ENCODE measurements around the gene INO80D.

Gene INO80D

GRCh38 chr2:205967391-205968075 lies 118.4 kb downstream of the INO80D start:
- no peaks in the 10 kb centered on the region for H3K36me3 ChIP-seq (ENCODE audit: insufficient read depth, low read length)
- H3K4me1 ChIP-seq (ENCODE audit: control insufficient read depth, insufficient read depth, low read length, unreplicated experiment): no peaks in the 10 kb centered on the region
- peaks cover 15% of the 10 kb centered on the region; the same call in 1 of the 2 replicates for H3K27me3 ChIP-seq (ENCODE audit: insufficient read depth, low read length)
- H3K27ac ChIP-seq (ENCODE audit: low read depth, low read length): no peak overlapping the region
- no peak overlapping the region for H2AFZ ChIP-seq (ENCODE audit: low read length, unreplicated experiment)
- no peaks in the 10 kb centered on the region for H3K79me2 ChIP-seq (ENCODE audit: control insufficient read depth, insufficient read depth, low read length, unreplicated experiment)
- H3K4me3 ChIP-seq (ENCODE audit: low read depth, low read length): no peak overlapping the region

GRCh38 chr2:205965707-205966106 lies 120.3 kb downstream of the INO80D start:
- Histone ChIP-seq H3K4me3 (ENCODE audit: low read depth, low read length) (no peak overlapping the region), H3K36me3 (ENCODE audit: insufficient read depth, low read length) (no peaks in the 10 kb centered on the region), H2AFZ (ENCODE audit: low read length, unreplicated experiment) (no peak overlapping the region), H3K79me2 (ENCODE audit: control insufficient read depth, insufficient read depth, low read length, unreplicated experiment) (no peaks in the 10 kb centered on the region), H3K27ac (ENCODE audit: low read depth, low read length) (no peak overlapping the region), H3K27me3 (ENCODE audit: insufficient read depth, low read length) (peaks cover 6% of the 10 kb centered on the region; the same call in 1 of the 2 replicates), H3K4me1 (ENCODE audit: control insufficient read depth, insufficient read depth, low read length, unreplicated experiment) (no peaks in the 10 kb centered on the region)

GRCh38 chr2:205964111-205964761 lies 121.7 kb downstream of the INO80D start:
- Histone ChIP-seq H3K4me1 (ENCODE audit: control insufficient read depth, insufficient read depth, low read length, unreplicated experiment) (no peaks in the 10 kb centered on the region), H3K4me3 (ENCODE audit: low read depth, low read length) (no peak overlapping the region), H3K79me2 (ENCODE audit: control insufficient read depth, insufficient read depth, low read length, unreplicated experiment) (no peaks in the 10 kb centered on the region), H3K27ac (ENCODE audit: low read depth, low read length) (no peak overlapping the region), H3K36me3 (ENCODE audit: insufficient read depth, low read length) (no peaks in the 10 kb centered on the region), H3K27me3 (ENCODE audit: insufficient read depth, low read length) (no peaks in the 10 kb centered on the region; the same call in 1 of the 2 replicates), H2AFZ (ENCODE audit: low read length, unreplicated experiment) (no peak overlapping the region)

GRCh38 chr2:205959521-205959920 lies 126.5 kb downstream of the INO80D start:
- Histone ChIP-seq H2AFZ (ENCODE audit: low read length, unreplicated experiment) (no peak overlapping the region), H3K27me3 (ENCODE audit: insufficient read depth, low read length) (no peaks in the 10 kb centered on the region; the same call in 1 of the 2 replicates), H3K36me3 (ENCODE audit: insufficient read depth, low read length) (no peaks in the 10 kb centered on the region), H3K27ac (ENCODE audit: low read depth, low read length) (no peak overlapping the region), H3K4me3 (ENCODE audit: low read depth, low read length) (no peak overlapping the region), H3K79me2 (ENCODE audit: control insufficient read depth, insufficient read depth, low read length, unreplicated experiment) (no peaks in the 10 kb centered on the region), H3K4me1 (ENCODE audit: control insufficient read depth, insufficient read depth, low read length, unreplicated experiment) (no peaks in the 10 kb centered on the region)

- Histone ChIP-seq H3K36me3 (ENCODE audit: insufficient read depth, low read length) (no peaks in the 10 kb centered on the region), H3K4me1 (ENCODE audit: control insufficient read depth, insufficient read depth, low read length, unreplicated experiment) (no peaks in the 10 kb centered on the region), H3K4me3 (ENCODE audit: low read depth, low read length) (no peak overlapping the region), H3K27ac (ENCODE audit: low read depth, low read length) (no peak overlapping the region), H3K79me2 (ENCODE audit: control insufficient read depth, insufficient read depth, low read length, unreplicated experiment) (no peaks in the 10 kb centered on the region), H3K27me3 (ENCODE audit: insufficient read depth, low read length) (no peaks in the 10 kb centered on the region; the same call in 1 of the 2 replicates), H2AFZ (ENCODE audit: low read length, unreplicated experiment) (no peak overlapping the region)
These were observed 128.4 kb downstream of the INO80D start for GRCh38 chr2:205957452-205958154.

- H3K79me2 ChIP-seq (ENCODE audit: control insufficient read depth, insufficient read depth, low read length, unreplicated experiment): no peaks in the 10 kb centered on the region
- no peaks in the 10 kb centered on the region for H3K4me1 ChIP-seq (ENCODE audit: control insufficient read depth, insufficient read depth, low read length, unreplicated experiment)
- H3K27ac ChIP-seq (ENCODE audit: low read depth, low read length): no peak overlapping the region
- H3K36me3 ChIP-seq (ENCODE audit: insufficient read depth, low read length): no peaks in the 10 kb centered on the region
- no peak overlapping the region for H3K4me3 ChIP-seq (ENCODE audit: low read depth, low read length)
- no peak overlapping the region for H2AFZ ChIP-seq (ENCODE audit: low read length, unreplicated experiment)
- no peaks in the 10 kb centered on the region; the same call in 1 of the 2 replicates for H3K27me3 ChIP-seq (ENCODE audit: insufficient read depth, low read length)
These were observed 131.3 kb downstream of the INO80D start for GRCh38 chr2:205954707-205955106.

GRCh38 chr2:205952282-205952681 lies 133.7 kb downstream of the INO80D start:
- Histone ChIP-seq H3K4me1 (ENCODE audit: control insufficient read depth, insufficient read depth, low read length, unreplicated experiment) (peaks cover 5% of the 10 kb centered on the region), H3K4me3 (ENCODE audit: low read depth, low read length) (no peak overlapping the region), H2AFZ (ENCODE audit: low read length, unreplicated experiment) (no peak overlapping the region), H3K36me3 (ENCODE audit: insufficient read depth, low read length) (no peaks in the 10 kb centered on the region), H3K27ac (ENCODE audit: low read depth, low read length) (no peak overlapping the region), H3K27me3 (ENCODE audit: insufficient read depth, low read length) (no peaks in the 10 kb centered on the region; the same call in 1 of the 2 replicates), H3K79me2 (ENCODE audit: control insufficient read depth, insufficient read depth, low read length, unreplicated experiment) (no peaks in the 10 kb centered on the region)

- Histone ChIP-seq H3K4me3 (ENCODE audit: low read depth, low read length) (no peak overlapping the region), H3K27ac (ENCODE audit: low read depth, low read length) (no peak overlapping the region), H2AFZ (ENCODE audit: low read length, unreplicated experiment) (no peak overlapping the region), H3K4me1 (ENCODE audit: control insufficient read depth, insufficient read depth, low read length, unreplicated experiment) (peaks cover 5% of the 10 kb centered on the region), H3K36me3 (ENCODE audit: insufficient read depth, low read length) (no peaks in the 10 kb centered on the region), H3K79me2 (ENCODE audit: control insufficient read depth, insufficient read depth, low read length, unreplicated experiment) (no peaks in the 10 kb centered on the region), H3K27me3 (ENCODE audit: insufficient read depth, low read length) (no peaks in the 10 kb centered on the region)
These were observed 137.1 kb downstream of the INO80D start for GRCh38 chr2:205948883-205949282.

GRCh38 chr2:205948496-205948837 lies 137.5 kb downstream of the INO80D start:
- peaks cover 5% of the 10 kb centered on the region for H3K4me1 ChIP-seq (ENCODE audit: control insufficient read depth, insufficient read depth, low read length, unreplicated experiment)
- no peaks in the 10 kb centered on the region for H3K27me3 ChIP-seq (ENCODE audit: insufficient read depth, low read length)
- no peaks in the 10 kb centered on the region for H3K79me2 ChIP-seq (ENCODE audit: control insufficient read depth, insufficient read depth, low read length, unreplicated experiment)
- H3K36me3 ChIP-seq (ENCODE audit: insufficient read depth, low read length): no peaks in the 10 kb centered on the region
- H2AFZ ChIP-seq (ENCODE audit: low read length, unreplicated experiment): peak overlapping the region; percentile 45
- no peak overlapping the region for H3K27ac ChIP-seq (ENCODE audit: low read depth, low read length)
- H3K4me3 ChIP-seq (ENCODE audit: low read depth, low read length): peak overlapping the region; percentile 67

GRCh38 chr2:205947621-205948495 lies 138.1 kb downstream of the INO80D start:
- Histone ChIP-seq H3K79me2 (ENCODE audit: control insufficient read depth, insufficient read depth, low read length, unreplicated experiment) (no peaks in the 10 kb centered on the region), H3K27me3 (ENCODE audit: insufficient read depth, low read length) (no peaks in the 10 kb centered on the region), H3K4me3 (ENCODE audit: low read depth, low read length) (peak overlapping the region; percentile 67), H3K4me1 (ENCODE audit: control insufficient read depth, insufficient read depth, low read length, unreplicated experiment) (peaks cover 5% of the 10 kb centered on the region), H3K36me3 (ENCODE audit: insufficient read depth, low read length) (no peaks in the 10 kb centered on the region), H3K27ac (ENCODE audit: low read depth, low read length) (no peak overlapping the region), H2AFZ (ENCODE audit: low read length, unreplicated experiment) (peak overlapping the region; percentile 89)
